Transverse colon (tissue), 4 donors: Measurements from ENCODE around the gene ADAMTS16. TPM values are rescaled to one million over a fixed set of nuclear protein-coding genes. Genes with fewer than 3 reads are reported as not detected.

Experiments used
- DNase-seq: peaks from one replicate; pipeline ENCODE4 v3.0.0-alpha.2; 2019
- H3K27ac ChIP-seq, 4 donors: fragments of 200-600 bp; sonication (generic); 2 replicates each; pipeline ENCODE4 v1.5.1; 2016 to 2018; ENCODE audit warnings: inconsistent platforms in 4 of 4
- H3K27me3 ChIP-seq: fragments of 200-600 bp; sonication (generic); 2 replicates; pipeline ENCODE4 v1.5.1; 2017; ENCODE audit warnings: inconsistent platforms
- H3K36me3 ChIP-seq, 4 donors: fragments of 200-600 bp; sonication (generic); 2 replicates each; pipeline ENCODE4 v1.5.1; 2017 to 2019; ENCODE audit warnings: inconsistent platforms in 4 of 4
- H3K4me1 ChIP-seq, 4 donors: fragments of 200-600 bp; sonication (generic); 2 replicates each; pipeline ENCODE4 v1.5.1; 2017 to 2020; ENCODE audit warnings: inconsistent platforms in 4 of 4
- H3K4me3 ChIP-seq, 4 donors: fragments of 200-600 bp; sonication (generic); 1 replicate in 1 of 4; 2 replicates in 3 of 4; pipeline versions ENCODE4 v1.5.1 to v1.6.1; 2017 to 2019; ENCODE audit warnings: inconsistent platforms in 4 of 4
- H3K9me3 ChIP-seq, 2 donors: fragments of 200-600 bp; sonication (generic); 2 replicates each; pipeline ENCODE4 v1.5.1; 2017 to 2019; ENCODE audit warnings: inconsistent platforms in 2 of 2
- EP300 ChIP-seq: sonication (generic); formaldehyde crosslinking; IDR thresholded peaks from one replicate; pipeline ENCODE4 v1.6.1; 2017; ENCODE audit warnings: antibody characterized with exemption, low read depth
- POLR2A ChIP-seq: fragments of 450-650 bp; IDR thresholded peaks from one replicate; pipeline ENCODE4 v1.6.1; 2016; ENCODE audit warnings: antibody characterized with exemption, mild to moderate bottlenecking, moderate library complexity
- POLR2AphosphoS5 ChIP-seq, 3 donors: sonication (generic); formaldehyde crosslinking; IDR thresholded peaks; one replicate each; pipeline ENCODE4 v1.6.1; 2016; ENCODE audit warnings: antibody characterized with exemption in 3 of 3
- WGBS, 2 donors: methylation state at CpG; one replicate each; pipeline ENCODE4 v1.1.5; 2018; ENCODE audit warnings: low coverage in 1 of 2; 5-methylcytosine and 5-hydroxymethylcytosine counted together
- in situ Hi-C, 4 donors: fragments of 200-750 bp; cut with MboI; loops; one replicate each; pipeline versions ENCODE4 v1.15.0 to v1.15.1; 2017; ENCODE audit warnings: low sequenced_read_pairs in 3 of 4, low pct_ligation_motif_present in 1 of 4, low pct_unique_long_range_greater_than_20kb in 1 of 4
- intact Hi-C: fragments of 100-400 bp; cut with DNase I; formaldehyde crosslinking; loops from one replicate; pipeline ENCODE4 v1.15.1; 2023; ENCODE audit warnings: low total_unique reads
- total RNA-seq, 4 donors: library from RNA; depleted of rRNA; stranded (reverse); fragments of >200 nt; gene quantifications; one replicate each; pipeline ENCODE4 v1.1.0, GENCODE V29; 2016
- TF ChIP-seq, protein P1 (sequence below), 5 experiments: fragments of 200-600 bp in 3 of 5; fragments of 450-650 bp in 2 of 5; sonication (generic) in 3 of 5; IDR thresholded peaks; 1 replicate in 2 of 5; 2 replicates in 3 of 5; pipeline ENCODE4 v1.5.1; 2016 to 2017; ENCODE audit warnings: antibody characterized with exemption in 5 of 5, inconsistent platforms in 3 of 5, mild to moderate bottlenecking in 2 of 5, moderate library complexity in 1 of 5

ADAMTS16 gene
- total RNA-seq, 4 donors from 2014 or later: 0.68 to 4.4 TPM; not detected in 2

DNA sequence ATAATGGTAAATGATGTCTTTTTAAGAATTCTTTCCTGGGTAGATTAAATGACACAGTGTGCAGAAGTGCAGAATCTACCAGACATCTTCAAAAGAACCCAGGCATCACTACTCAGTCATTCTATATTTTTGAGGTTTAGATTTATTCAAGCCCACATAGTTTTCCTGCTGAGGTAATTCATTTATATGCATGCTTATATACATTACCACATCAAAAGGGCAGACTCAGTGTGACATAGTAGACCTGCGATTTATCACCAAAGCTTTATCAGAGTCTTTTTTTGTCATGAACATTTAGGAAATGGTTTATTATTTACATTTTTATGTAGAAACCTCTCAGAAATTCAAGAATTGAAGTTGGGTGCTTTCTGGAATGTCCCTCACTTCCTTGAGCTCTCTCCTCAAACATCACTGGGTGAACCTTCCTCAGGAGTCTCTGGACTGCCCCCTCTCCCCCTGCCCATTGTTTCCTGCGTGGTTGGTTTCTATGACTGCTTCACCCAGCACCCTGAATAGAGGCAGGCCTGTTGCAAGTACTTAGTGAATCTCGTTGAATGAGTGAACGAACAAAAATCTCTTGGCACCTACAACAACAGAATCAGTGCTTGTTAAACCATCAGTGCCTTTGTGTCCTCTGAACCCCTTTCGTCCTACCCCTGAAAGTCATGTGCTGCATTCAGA, 42.5 kb downstream of the ADAMTS16 start:
- 39 to 53% methylated on average over 4 to 5 of the region's 5 CpGs for WGBS, 2 donors
- H3K4me1 ChIP-seq: no peaks in the 10 kb centered on the region
- H3K9me3 ChIP-seq: no peaks in the 10 kb centered on the region
- no peak overlapping the region for H3K27ac ChIP-seq
- H3K27me3 ChIP-seq: no peaks in the 10 kb centered on the region
- in situ Hi-C loops (no loop called here), intact Hi-C loops (no loop called here)
- no peak overlapping the region for H3K4me3 ChIP-seq
- no peaks in the 10 kb centered on the region for H3K36me3 ChIP-seq
- TF ChIP-seq, protein P1, sequence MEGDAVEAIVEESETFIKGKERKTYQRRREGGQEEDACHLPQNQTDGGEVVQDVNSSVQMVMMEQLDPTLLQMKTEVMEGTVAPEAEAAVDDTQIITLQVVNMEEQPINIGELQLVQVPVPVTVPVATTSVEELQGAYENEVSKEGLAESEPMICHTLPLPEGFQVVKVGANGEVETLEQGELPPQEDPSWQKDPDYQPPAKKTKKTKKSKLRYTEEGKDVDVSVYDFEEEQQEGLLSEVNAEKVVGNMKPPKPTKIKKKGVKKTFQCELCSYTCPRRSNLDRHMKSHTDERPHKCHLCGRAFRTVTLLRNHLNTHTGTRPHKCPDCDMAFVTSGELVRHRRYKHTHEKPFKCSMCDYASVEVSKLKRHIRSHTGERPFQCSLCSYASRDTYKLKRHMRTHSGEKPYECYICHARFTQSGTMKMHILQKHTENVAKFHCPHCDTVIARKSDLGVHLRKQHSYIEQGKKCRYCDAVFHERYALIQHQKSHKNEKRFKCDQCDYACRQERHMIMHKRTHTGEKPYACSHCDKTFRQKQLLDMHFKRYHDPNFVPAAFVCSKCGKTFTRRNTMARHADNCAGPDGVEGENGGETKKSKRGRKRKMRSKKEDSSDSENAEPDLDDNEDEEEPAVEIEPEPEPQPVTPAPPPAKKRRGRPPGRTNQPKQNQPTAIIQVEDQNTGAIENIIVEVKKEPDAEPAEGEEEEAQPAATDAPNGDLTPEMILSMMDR (IDR thresholded peaks at IDR 0.05): no peak
- TF ChIP-seq POLR2AphosphoS5 (IDR thresholded peaks at IDR 0.05): no peak
- no peak for TF ChIP-seq EP300
- no peak for TF ChIP-seq POLR2A
- DNase-seq: no peak

DNA sequence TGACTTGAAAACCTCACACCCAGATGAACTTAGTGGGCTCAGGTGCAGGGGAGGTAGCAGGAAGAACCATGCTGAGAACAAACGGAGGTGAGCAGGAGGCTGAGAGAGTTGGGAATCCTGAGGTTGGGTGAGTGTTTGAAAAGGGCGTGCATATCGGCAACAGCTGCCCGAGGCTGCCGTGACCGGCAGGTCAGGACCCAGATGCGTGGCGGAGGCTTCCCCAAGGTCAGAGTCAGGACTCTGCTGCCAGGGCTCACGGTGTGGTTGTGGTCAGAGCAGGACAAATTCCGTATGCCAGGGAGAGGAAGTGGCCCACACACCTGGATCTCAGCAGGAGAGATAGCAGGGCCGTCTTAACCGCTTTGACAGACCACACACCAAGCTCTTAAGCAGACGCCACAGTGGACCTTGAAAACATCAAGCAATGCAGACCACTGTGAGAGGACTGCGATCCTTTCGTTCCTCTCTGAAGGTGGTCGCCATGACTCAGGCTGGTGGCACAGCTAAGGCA, 43.1 kb downstream of the ADAMTS16 start:
- TF ChIP-seq POLR2AphosphoS5 (IDR thresholded peaks at IDR 0.05): no peak
- TF ChIP-seq POLR2A: no peak
- 41% methylated on average over 16 of the region's 16 CpGs; no CpG with 5 or more reads in 1 of the 2 donors for WGBS, 2 donors
- Histone ChIP-seq H3K4me1 (no peaks in the 10 kb centered on the region), H3K36me3 (no peaks in the 10 kb centered on the region), H3K9me3 (no peaks in the 10 kb centered on the region), H3K27me3 (no peaks in the 10 kb centered on the region), H3K27ac (no peak overlapping the region), H3K4me3 (no peak overlapping the region)
- DNase-seq: no peak
- intact Hi-C loops (no loop called here), in situ Hi-C loops (no loop called here)

DNA sequence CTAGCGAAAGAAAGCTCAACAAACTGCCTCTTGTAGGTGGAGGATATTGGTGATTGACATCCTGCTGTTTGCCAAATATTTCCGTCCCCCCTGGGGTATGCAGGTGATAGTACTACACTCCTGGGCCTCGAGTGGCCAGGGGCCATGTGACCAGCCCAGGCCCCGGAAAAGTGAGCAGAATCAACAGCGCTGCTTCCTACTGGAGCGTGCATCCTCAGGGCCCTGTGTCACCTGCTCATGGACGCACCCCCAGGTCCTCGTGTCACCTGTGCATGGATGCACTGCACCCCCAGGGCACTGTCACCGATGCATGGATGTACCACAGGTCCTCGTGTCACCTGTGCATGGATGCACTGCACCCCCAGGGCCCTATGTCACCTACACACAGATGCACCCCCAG, 43.8 kb downstream of the ADAMTS16 start:
- no peaks in the 10 kb centered on the region for H3K9me3 ChIP-seq
- DNase-seq: no peak
- 44 to 70% methylated on average over 2 to 10 of the region's 10 CpGs for WGBS, 2 donors
- no peak overlapping the region for H3K4me3 ChIP-seq
- H3K27ac ChIP-seq: no peak overlapping the region
- intact Hi-C loops (no loop called here), in situ Hi-C loops (no loop called here)
- no peak for TF ChIP-seq EP300
- no peak for TF ChIP-seq POLR2AphosphoS5 (IDR thresholded peaks at IDR 0.05)
- TF ChIP-seq POLR2A: no peak
- TF ChIP-seq, protein P1 (IDR thresholded peaks at IDR 0.05): no peak
- no peaks in the 10 kb centered on the region for H3K27me3 ChIP-seq
- H3K4me1 ChIP-seq: no peaks in the 10 kb centered on the region
- no peaks in the 10 kb centered on the region for H3K36me3 ChIP-seq

DNA sequence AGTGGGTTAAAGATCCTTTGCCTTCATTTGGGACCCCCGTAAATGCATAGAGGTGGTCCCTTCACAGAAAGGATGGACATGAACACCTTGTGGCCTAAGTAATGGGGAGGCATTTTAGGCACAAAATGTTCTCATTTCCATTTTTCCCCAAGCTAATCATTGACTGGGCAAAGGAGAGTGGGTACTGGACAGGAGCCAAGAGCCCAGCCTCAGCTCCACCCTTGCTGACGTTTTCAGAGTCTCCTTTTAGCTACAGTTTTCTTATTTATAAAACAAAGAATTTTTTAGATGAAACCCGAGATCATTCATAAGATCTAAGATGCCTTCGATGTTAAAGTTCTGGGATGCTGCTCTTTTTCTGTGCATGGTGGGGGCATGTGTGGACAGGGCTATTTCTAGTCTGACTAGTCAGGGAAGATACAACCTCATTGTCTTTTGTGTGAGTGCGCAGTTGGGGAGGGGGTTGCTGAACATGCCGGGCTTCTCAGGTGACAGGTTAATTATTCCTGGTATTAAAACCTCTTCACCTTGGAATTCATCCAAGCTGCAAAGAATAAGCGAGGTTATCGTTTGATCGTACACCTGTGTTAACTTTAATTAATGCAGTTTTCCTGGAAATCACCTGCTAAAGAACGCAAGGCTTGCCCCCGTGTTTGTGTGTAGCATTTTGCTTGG, 48.4 kb downstream of the ADAMTS16 start:
- Histone ChIP-seq H3K4me3 (no peak overlapping the region), H3K27ac (no peak overlapping the region), H3K4me1 (no peaks in the 10 kb centered on the region), H3K27me3 (no peaks in the 10 kb centered on the region), H3K9me3 (no peaks in the 10 kb centered on the region), H3K36me3 (no peaks in the 10 kb centered on the region)
- in situ Hi-C loops (no loop called here), intact Hi-C loops (no loop called here)
- WGBS, 2 donors: 48 to 54% methylated on average over 5 to 11 of the region's 11 CpGs
- no peak for DNase-seq
- TF ChIP-seq EP300: no peak
- TF ChIP-seq, protein P1 (IDR thresholded peaks at IDR 0.05): no peak
- no peak for TF ChIP-seq POLR2A
- TF ChIP-seq POLR2AphosphoS5 (IDR thresholded peaks at IDR 0.05): no peak
